Measurements from ENCODE around the gene MIS12. TPM values are rescaled to one million over a fixed set of nuclear protein-coding genes. Genes with fewer than 3 reads are reported as not detected.
A peak's percentile ranks its signal among the peaks of the same experiment; 100 is the strongest.

The MIS12 gene
- total and polyA plus RNA-seq, 2 of the 13 experiments (the other 11 are each of a cell fraction or from before 2014, with no cell fraction given): 13.4 to 28.0 TPM

- TF ChIP-seq PATZ1 (CRISPR knock-in tag; IDR thresholded peaks at IDR 0.05) (peak; percentile 26; the same call in 1 of the 2 replicates), TRAFD1 (CRISPR knock-in tag; IDR thresholded peaks at IDR 0.05; ENCODE audit: borderline replicate concordance) (no peak), PITX1 (CRISPR knock-in tag; IDR thresholded peaks at IDR 0.05) (no peak), ZNF775 (CRISPR knock-in tag; IDR thresholded peaks at IDR 0.05; ENCODE audit: borderline replicate concordance) (no peak), RARG (CRISPR knock-in tag; IDR thresholded peaks at IDR 0.05; ENCODE audit: low read depth) (no peak), ZNF263 (CRISPR knock-in tag; IDR thresholded peaks at IDR 0.05) (no peak), POLR2A (IDR thresholded peaks at IDR 0.05; ENCODE audit: insufficient read depth in 1 of 2, low read depth in 2 of 2, low read length in 2 of 2) (peak in 1 of 2 experiments; percentile 77; a peak in 2 of 4 replicates), RNF219 (CRISPR knock-in tag; IDR thresholded peaks at IDR 0.05) (no peak), ZNF275 (CRISPR knock-in tag; IDR thresholded peaks at IDR 0.05; ENCODE audit: borderline replicate concordance) (no peak), ZNF446 (CRISPR knock-in tag; IDR thresholded peaks at IDR 0.05) (no peak), XBP1 (CRISPR knock-in tag; IDR thresholded peaks at IDR 0.05) (no peak), ZNF740 (CRISPR knock-in tag; IDR thresholded peaks at IDR 0.05) (peak; percentile 60; the same call in 1 of the 2 replicates), GATAD1 (CRISPR knock-in tag; IDR thresholded peaks at IDR 0.05) (peak; percentile 81), ZNF644 (CRISPR knock-in tag; IDR thresholded peaks at IDR 0.05; ENCODE audit: low read depth) (no peak), ZNF335 (CRISPR knock-in tag; IDR thresholded peaks at IDR 0.05) (no peak), SMARCE1 (IDR thresholded peaks at IDR 0.05; ENCODE audit: borderline replicate concordance) (no peak), SIN3B (IDR thresholded peaks at IDR 0.05; ENCODE audit: low read length) (peak; percentile 78), ZZZ3 (CRISPR knock-in tag; IDR thresholded peaks at IDR 0.05; ENCODE audit: borderline replicate concordance) (no peak), ZKSCAN1 (IDR thresholded peaks at IDR 0.05; ENCODE audit: low read length) (no peak), TSC22D2 (CRISPR knock-in tag; IDR thresholded peaks at IDR 0.05; ENCODE audit: borderline replicate concordance) (no peak), ZNF572 (CRISPR knock-in tag; IDR thresholded peaks at IDR 0.05) (no peak), ZNF788 (CRISPR knock-in tag; IDR thresholded peaks at IDR 0.05; ENCODE audit: borderline replicate concordance) (peak; percentile 19; the same call in 1 of the 2 replicates), ZNF709 (CRISPR knock-in tag; IDR thresholded peaks at IDR 0.05) (no peak)
These were observed 828 bp upstream of the MIS12 start, which contains the start of gene DERL2 (continued) for GRCh38 chr17:5485270-5486205.

All from HepG2 (cell line).